HG03045 (cell line): ENCODE data around the gene NDUFAF8.

Experiments
- ATAC-seq: cut with Tn5 transposase; IDR thresholded peaks from one replicate; pipeline ENCODE4 v1.9.1; 2021; ENCODE audit warnings: mild to moderate bottlenecking, moderate library complexity; ENCODE audit not compliant: unreplicated experiment

The NDUFAF8 gene

GRCh38 chr17:81267390-81268067, 28.4 kb downstream of the NDUFAF8 start:
- ATAC-seq, result no peak

GRCh38 chr17:81270279-81270678, 31.2 kb downstream of the NDUFAF8 start:
- no peak for ATAC-seq

GRCh38 chr17:81271226-81271625, 32.1 kb downstream of the NDUFAF8 start:
- ATAC-seq, result no peak

- no peak for ATAC-seq
Observed at GRCh38 chr17:81272616-81273015, 33.5 kb downstream of the NDUFAF8 start.

- no peak for ATAC-seq
Observed at GRCh38 chr17:81273698-81274470, 34.8 kb downstream of the NDUFAF8 start.

GRCh38 chr17:81274471-81274855, 35.3 kb downstream of the NDUFAF8 start:
- no peak for ATAC-seq

GRCh38 chr17:81276781-81277180, 37.7 kb downstream of the NDUFAF8 start:
- ATAC-seq, result no peak

GRCh38 chr17:81277421-81277820, 38.3 kb downstream of the NDUFAF8 start:
- no peak for ATAC-seq

GRCh38 chr17:81277946-81278693, 39.0 kb downstream of the NDUFAF8 start:
- no peak for ATAC-seq

- ATAC-seq, result no peak
Observed at GRCh38 chr17:81278831-81279230, 39.7 kb downstream of the NDUFAF8 start.

GRCh38 chr17:81279278-81280275, 40.5 kb downstream of the NDUFAF8 start:
- no peak for ATAC-seq

GRCh38 chr17:81280571-81280970, 41.5 kb downstream of the NDUFAF8 start:
- no peak for ATAC-seq

GRCh38 chr17:81282141-81282540, 43.0 kb downstream of the NDUFAF8 start:
- no peak for ATAC-seq

- ATAC-seq, result no peak
Observed at GRCh38 chr17:81282876-81283275, 43.8 kb downstream of the NDUFAF8 start.

- no peak for ATAC-seq
Observed at GRCh38 chr17:81285179-81285878, 46.2 kb downstream of the NDUFAF8 start.

- no peak for ATAC-seq
Observed at GRCh38 chr17:81285894-81286293, 46.8 kb downstream of the NDUFAF8 start.

GRCh38 chr17:81286491-81287145, 47.5 kb downstream of the NDUFAF8 start:
- ATAC-seq, result no peak

- no peak for ATAC-seq
Observed at GRCh38 chr17:81287152-81287551, 48.0 kb downstream of the NDUFAF8 start.

GRCh38 chr17:81287741-81288430, 48.8 kb downstream of the NDUFAF8 start:
- no peak for ATAC-seq
